ENCODE data around the gene ZNRF3. TPM values are rescaled to one million over a fixed set of nuclear protein-coding genes. Genes with fewer than 3 reads are reported as not detected.

The ZNRF3 gene
- polyA plus RNA-seq, 3 donors: 0.13 TPM; not detected in 2

DNA sequence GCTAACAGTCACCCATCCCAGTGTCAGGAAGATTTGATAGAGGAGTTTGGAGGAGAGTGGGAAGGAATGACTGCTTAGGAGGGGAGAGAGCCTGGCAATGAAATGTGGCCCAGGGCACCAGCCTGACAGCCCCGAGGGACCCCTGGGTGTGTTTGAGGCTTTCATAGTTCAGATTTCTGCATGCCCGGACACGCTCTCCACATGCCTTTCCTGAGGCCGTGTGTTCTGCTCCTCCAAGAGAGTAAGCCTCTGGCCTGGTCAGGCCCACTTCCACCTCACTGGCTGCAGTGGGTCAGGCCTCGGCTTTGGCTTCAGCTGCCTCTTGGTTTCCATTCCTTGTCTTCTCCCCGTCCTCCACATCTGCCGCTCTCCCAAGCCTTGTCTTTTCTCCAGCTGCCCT is 99.8 kb downstream of the ZNRF3 start:
- Histone ChIP-seq H3K36me3 (replicated peaks in 1 of 2; ENCODE audit: control insufficient read depth in 1 of 2, insufficient read depth in 2 of 2, low read length in 2 of 2) (no peaks in the 10 kb centered on the region), H3K27ac (ENCODE audit: low read depth in 1 of 2, low read length in 2 of 2) (no peak overlapping the region), H3K4me3 (replicated peaks in 1 of 3; ENCODE audit: low read depth in 2 of 3, low read length in 3 of 3) (no peak overlapping the region), H3K27me3 (ENCODE audit: control insufficient read depth in 2 of 2, insufficient read depth in 2 of 2, low read length in 2 of 2) (peaks cover 7% of the 10 kb centered on the region in 2 donors), H4K20me1 (ENCODE audit: insufficient read depth, low read length) (no peaks in the 10 kb centered on the region), H3K9ac (ENCODE audit: insufficient read depth, low read length, poor library complexity, severe bottlenecking) (no peak overlapping the region), H3K79me2 (ENCODE audit: insufficient read depth, low read length) (no peaks in the 10 kb centered on the region), H3K4me2 (replicated peaks; ENCODE audit: extremely low read depth, low read length, poor library complexity, severe bottlenecking) (no peak overlapping the region), H3K4me1 (ENCODE audit: control insufficient read depth in 1 of 2, insufficient read depth in 2 of 2, low read length in 2 of 2) (no peaks in the 10 kb centered on the region), H2AFZ (ENCODE audit: insufficient read depth, low read depth, low read length, poor library complexity, severe bottlenecking) (no peak overlapping the region), H3K9me3 (replicated peaks in 1 of 2; ENCODE audit: control insufficient read depth in 1 of 2, insufficient read depth in 1 of 2, low read length in 2 of 2) (no peaks in the 10 kb centered on the region)
- H3K36me3 Mint-ChIP-seq: no peaks in the 10 kb centered on the region
- peaks cover 5 to 18% (median 7%) of the 10 kb centered on the region in 3 donors for H3K27me3 Mint-ChIP-seq (ENCODE audit: low read depth in 3 of 3)
- H3K4me3 Mint-ChIP-seq: no peak overlapping the region
- intact Hi-C loops (cut with micrococcal nuclease): no loop called here
- TF ChIP-seq, protein P1, sequence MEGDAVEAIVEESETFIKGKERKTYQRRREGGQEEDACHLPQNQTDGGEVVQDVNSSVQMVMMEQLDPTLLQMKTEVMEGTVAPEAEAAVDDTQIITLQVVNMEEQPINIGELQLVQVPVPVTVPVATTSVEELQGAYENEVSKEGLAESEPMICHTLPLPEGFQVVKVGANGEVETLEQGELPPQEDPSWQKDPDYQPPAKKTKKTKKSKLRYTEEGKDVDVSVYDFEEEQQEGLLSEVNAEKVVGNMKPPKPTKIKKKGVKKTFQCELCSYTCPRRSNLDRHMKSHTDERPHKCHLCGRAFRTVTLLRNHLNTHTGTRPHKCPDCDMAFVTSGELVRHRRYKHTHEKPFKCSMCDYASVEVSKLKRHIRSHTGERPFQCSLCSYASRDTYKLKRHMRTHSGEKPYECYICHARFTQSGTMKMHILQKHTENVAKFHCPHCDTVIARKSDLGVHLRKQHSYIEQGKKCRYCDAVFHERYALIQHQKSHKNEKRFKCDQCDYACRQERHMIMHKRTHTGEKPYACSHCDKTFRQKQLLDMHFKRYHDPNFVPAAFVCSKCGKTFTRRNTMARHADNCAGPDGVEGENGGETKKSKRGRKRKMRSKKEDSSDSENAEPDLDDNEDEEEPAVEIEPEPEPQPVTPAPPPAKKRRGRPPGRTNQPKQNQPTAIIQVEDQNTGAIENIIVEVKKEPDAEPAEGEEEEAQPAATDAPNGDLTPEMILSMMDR (IDR thresholded peaks at IDR 0.05): no peak
- no peak overlapping the region for H3K27ac Mint-ChIP-seq
- peaks cover 2 to 7% (median 4%) of the 10 kb centered on the region in 7 donors for H3K9me3 Mint-ChIP-seq
- peaks cover 2% of the 10 kb centered on the region for H3K4me1 Mint-ChIP-seq
- DNase-seq: no peak
- WGBS (ENCODE audit: insufficient coverage): 95% methylated on average over 7 of the region's 7 CpGs

DNA sequence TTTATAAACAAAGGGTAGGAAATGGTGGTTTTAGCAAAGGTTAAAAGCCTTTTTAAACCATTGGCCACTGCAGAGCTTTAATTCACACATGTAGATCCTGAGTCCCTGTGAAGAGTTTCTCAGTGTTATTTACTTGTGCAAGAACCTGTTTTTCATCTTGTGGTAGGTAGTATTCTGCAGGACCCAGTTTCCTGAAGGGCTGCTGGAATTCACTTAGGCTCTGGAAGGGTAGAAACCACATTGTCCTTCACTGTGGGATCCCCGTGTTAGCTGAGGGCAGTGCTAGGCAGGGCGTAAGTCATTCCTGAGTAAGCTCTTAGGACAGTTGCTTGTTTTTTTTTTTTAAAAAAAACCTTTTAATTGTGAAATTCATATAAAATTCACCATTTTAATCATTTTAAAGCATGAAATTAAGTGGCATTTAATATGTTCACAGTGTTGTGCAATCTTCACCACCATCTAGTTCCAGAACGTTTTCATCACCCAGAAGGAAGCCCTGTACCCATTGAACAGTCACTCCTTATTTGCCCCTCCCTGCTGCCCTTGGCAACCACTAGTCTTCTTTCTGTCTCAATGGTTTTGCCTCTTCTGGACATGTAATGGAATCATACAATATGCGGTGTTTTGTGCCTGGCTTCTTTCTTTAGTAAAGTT is 100.5 kb downstream of the ZNRF3 start:
- WGBS (ENCODE audit: insufficient coverage): 0% methylated on average over 1 of the region's 4 CpGs
- no peaks in the 10 kb centered on the region for H3K9me3 ChIP-seq (replicated peaks in 1 of 2; ENCODE audit: control insufficient read depth in 1 of 2, insufficient read depth in 1 of 2, low read length in 2 of 2)
- H3K36me3 ChIP-seq (replicated peaks in 1 of 2; ENCODE audit: control insufficient read depth in 1 of 2, insufficient read depth in 2 of 2, low read length in 2 of 2): no peaks in the 10 kb centered on the region
- no peaks in the 10 kb centered on the region for H3K79me2 ChIP-seq (ENCODE audit: insufficient read depth, low read length)
- H3K36me3 Mint-ChIP-seq: no peaks in the 10 kb centered on the region
- TF ChIP-seq, protein P1 (IDR thresholded peaks at IDR 0.05): no peak
- peaks cover 2 to 5% of the 10 kb centered on the region in 2 donors for H3K27me3 ChIP-seq (ENCODE audit: control insufficient read depth in 2 of 2, insufficient read depth in 2 of 2, low read length in 2 of 2)
- H3K9ac ChIP-seq (ENCODE audit: insufficient read depth, low read length, poor library complexity, severe bottlenecking): no peak overlapping the region
- no peaks in the 10 kb centered on the region for H4K20me1 ChIP-seq (ENCODE audit: insufficient read depth, low read length)
- no peak overlapping the region for H3K4me2 ChIP-seq (replicated peaks; ENCODE audit: extremely low read depth, low read length, poor library complexity, severe bottlenecking)
- H3K9me3 Mint-ChIP-seq: peaks cover 2 to 7% (median 4%) of the 10 kb centered on the region in 7 donors
- H2AFZ ChIP-seq (ENCODE audit: insufficient read depth, low read depth, low read length, poor library complexity, severe bottlenecking): no peak overlapping the region
- H3K27ac Mint-ChIP-seq: no peak overlapping the region
- H3K27me3 Mint-ChIP-seq (ENCODE audit: low read depth in 3 of 3): peaks cover 1 to 13% (median 5%) of the 10 kb centered on the region in 3 donors
- intact Hi-C loops (cut with micrococcal nuclease): no loop called here
- H3K4me1 Mint-ChIP-seq: peaks cover 2% of the 10 kb centered on the region
- H3K4me3 ChIP-seq (replicated peaks in 1 of 3; ENCODE audit: low read depth in 2 of 3, low read length in 3 of 3): no peak overlapping the region
- DNase-seq: no peak
- H3K4me1 ChIP-seq (ENCODE audit: control insufficient read depth in 1 of 2, insufficient read depth in 2 of 2, low read length in 2 of 2): no peaks in the 10 kb centered on the region
- H3K4me3 Mint-ChIP-seq: no peak overlapping the region
- no peak overlapping the region for H3K27ac ChIP-seq (ENCODE audit: low read depth in 1 of 2, low read length in 2 of 2)
